ENCODE results near the gene HOXA4. TPM values are rescaled to one million over a fixed set of nuclear protein-coding genes. Genes with fewer than 3 reads are reported as not detected.

The HOXA4 gene
- total RNA-seq, 1 experiment from 2014 or later = not detected

DNA sequence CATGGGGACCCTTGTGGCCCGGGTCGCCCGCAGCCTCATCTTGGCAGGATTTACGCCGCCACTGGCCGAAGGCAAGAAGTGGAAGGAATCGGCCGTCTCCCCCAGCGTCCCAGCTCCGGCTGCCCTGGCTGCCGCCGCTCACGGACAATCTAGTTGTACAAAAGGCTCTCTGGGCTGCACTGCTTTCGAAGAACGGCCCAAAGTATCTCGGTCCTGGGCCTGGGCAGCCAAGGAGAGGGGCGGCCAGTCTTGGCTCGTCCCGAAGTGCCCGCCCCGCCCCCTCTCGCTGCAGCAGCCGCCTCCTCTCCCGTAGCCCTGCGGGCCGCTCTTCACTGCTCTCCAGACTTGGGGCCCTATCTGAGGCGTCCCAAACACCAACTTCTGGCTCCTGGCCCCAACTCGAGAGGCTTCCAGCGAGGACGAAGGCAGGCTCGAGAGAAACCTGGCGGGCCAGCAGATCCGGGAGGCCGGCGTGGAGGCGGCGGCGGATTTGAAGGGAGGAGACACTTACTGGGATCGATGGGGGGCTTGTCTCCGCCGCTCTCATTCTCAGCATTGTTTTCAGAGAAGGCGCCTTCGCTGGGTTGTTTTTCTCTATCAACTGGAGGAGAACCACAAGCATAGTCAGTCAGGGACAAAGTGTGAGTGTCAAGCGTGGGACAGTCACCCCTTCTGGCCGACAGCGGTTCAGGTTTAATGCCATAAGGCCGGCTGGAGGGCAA lies 34.0 kb upstream of the HOXA4 start:
- Mint-ChIP-seq H3K9me3 (no peaks in the 10 kb centered on the region), H3K36me3 (no peaks in the 10 kb centered on the region), H3K27ac (no peak overlapping the region), H3K4me1 (peaks cover 16% of the 10 kb centered on the region), H3K4me3 (peak overlapping the region; percentile 46), H3K27me3 (ENCODE audit: low read depth) (peaks cover 100% of the 10 kb centered on the region)
- peak; percentile 12 for ATAC-seq
- TF ChIP-seq NFE2L1 (CRISPR knock-in tag; IDR thresholded peaks at IDR 0.05) (no peak), E2F4 (CRISPR knock-in tag; IDR thresholded peaks at IDR 0.05; ENCODE audit: borderline replicate concordance, low read depth) (no peak), ZNF263 (CRISPR knock-in tag; IDR thresholded peaks at IDR 0.05; ENCODE audit: low read depth) (no peak)
- ChIA-PET CTCF (interaction anchor here (0.8 to 2.3 kb wide), 3 partner anchors 14 to 21 kb away, joined by 5 to 19 read pairs (median 7); partner anchors contain the start of gene HOXA5), POLR2A (no interaction called here)
- peak; percentile 66 for DNase-seq (ENCODE audit: low spot score)

DNA sequence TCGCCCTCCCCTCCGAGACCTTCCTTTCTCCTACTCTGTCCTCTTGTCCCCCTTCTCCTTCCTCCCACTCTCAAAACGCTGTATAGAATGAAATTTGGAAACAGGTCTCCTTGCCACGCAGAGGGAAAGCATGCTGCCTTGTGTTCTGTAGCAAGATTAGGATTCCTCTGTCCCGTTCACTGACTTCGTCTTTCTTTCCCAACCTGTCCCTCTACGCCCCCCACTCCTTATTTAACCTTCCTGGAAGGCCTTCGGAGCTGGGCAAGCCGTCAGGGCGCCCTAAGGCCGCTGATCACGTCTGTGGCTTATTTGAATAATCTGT lies 33.4 kb upstream of the HOXA4 start:
- H3K36me3 Mint-ChIP-seq = no peaks in the 10 kb centered on the region
- CTCF ChIA-PET = interaction anchor here (0.8 kb wide), 1 partner anchor 21 kb away, joined by 5 read pairs; the partner anchor contains the start of gene HOXA5
- TF ChIP-seq ZNF219 (CRISPR knock-in tag; IDR thresholded peaks at IDR 0.05; ENCODE audit: borderline replicate concordance) = no peak
- no peak for TF ChIP-seq ZNF671 (CRISPR knock-in tag; IDR thresholded peaks at IDR 0.05)
- no peak for TF ChIP-seq PREB (CRISPR knock-in tag; IDR thresholded peaks at IDR 0.05; ENCODE audit: borderline replicate concordance)
- no peak for TF ChIP-seq MXD4 (CRISPR knock-in tag; IDR thresholded peaks at IDR 0.05; ENCODE audit: borderline replicate concordance)
- TF ChIP-seq JAZF1 (CRISPR knock-in tag; IDR thresholded peaks at IDR 0.05) = no peak
- TF ChIP-seq FOXP4 (CRISPR knock-in tag; IDR thresholded peaks at IDR 0.05) = no peak
- TF ChIP-seq, protein P1, sequence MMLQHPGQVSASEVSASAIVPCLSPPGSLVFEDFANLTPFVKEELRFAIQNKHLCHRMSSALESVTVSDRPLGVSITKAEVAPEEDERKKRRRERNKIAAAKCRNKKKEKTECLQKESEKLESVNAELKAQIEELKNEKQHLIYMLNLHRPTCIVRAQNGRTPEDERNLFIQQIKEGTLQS (CRISPR knock-in tag; conservative IDR thresholded peaks at IDR 0.05) = no peak
- TF ChIP-seq, protein P2, sequence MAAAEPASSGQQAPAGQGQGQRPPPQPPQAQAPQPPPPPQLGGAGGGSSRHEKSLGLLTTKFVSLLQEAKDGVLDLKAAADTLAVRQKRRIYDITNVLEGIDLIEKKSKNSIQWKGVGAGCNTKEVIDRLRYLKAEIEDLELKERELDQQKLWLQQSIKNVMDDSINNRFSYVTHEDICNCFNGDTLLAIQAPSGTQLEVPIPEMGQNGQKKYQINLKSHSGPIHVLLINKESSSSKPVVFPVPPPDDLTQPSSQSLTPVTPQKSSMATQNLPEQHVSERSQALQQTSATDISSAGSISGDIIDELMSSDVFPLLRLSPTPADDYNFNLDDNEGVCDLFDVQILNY (CRISPR knock-in tag; IDR thresholded peaks at IDR 0.05) = no peak
- TF ChIP-seq, protein P3, sequence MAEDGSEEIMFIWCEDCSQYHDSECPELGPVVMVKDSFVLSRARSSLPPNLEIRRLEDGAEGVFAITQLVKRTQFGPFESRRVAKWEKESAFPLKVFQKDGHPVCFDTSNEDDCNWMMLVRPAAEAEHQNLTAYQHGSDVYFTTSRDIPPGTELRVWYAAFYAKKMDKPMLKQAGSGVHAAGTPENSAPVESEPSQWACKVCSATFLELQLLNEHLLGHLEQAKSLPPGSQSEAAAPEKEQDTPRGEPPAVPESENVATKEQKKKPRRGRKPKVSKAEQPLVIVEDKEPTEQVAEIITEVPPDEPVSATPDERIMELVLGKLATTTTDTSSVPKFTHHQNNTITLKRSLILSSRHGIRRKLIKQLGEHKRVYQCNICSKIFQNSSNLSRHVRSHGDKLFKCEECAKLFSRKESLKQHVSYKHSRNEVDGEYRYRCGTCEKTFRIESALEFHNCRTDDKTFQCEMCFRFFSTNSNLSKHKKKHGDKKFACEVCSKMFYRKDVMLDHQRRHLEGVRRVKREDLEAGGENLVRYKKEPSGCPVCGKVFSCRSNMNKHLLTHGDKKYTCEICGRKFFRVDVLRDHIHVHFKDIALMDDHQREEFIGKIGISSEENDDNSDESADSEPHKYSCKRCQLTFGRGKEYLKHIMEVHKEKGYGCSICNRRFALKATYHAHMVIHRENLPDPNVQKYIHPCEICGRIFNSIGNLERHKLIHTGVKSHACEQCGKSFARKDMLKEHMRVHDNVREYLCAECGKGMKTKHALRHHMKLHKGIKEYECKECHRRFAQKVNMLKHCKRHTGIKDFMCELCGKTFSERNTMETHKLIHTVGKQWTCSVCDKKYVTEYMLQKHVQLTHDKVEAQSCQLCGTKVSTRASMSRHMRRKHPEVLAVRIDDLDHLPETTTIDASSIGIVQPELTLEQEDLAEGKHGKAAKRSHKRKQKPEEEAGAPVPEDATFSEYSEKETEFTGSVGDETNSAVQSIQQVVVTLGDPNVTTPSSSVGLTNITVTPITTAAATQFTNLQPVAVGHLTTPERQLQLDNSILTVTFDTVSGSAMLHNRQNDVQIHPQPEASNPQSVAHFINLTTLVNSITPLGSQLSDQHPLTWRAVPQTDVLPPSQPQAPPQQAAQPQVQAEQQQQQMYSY (CRISPR knock-in tag; IDR thresholded peaks at IDR 0.05) = no peak
- TF ChIP-seq, protein P4, sequence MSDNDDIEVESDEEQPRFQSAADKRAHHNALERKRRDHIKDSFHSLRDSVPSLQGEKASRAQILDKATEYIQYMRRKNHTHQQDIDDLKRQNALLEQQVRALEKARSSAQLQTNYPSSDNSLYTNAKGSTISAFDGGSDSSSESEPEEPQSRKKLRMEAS (CRISPR knock-in tag; IDR thresholded peaks at IDR 0.05) = no peak
- TF ChIP-seq, protein P5, sequence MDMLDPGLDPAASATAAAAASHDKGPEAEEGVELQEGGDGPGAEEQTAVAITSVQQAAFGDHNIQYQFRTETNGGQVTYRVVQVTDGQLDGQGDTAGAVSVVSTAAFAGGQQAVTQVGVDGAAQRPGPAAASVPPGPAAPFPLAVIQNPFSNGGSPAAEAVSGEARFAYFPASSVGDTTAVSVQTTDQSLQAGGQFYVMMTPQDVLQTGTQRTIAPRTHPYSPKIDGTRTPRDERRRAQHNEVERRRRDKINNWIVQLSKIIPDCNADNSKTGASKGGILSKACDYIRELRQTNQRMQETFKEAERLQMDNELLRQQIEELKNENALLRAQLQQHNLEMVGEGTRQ (CRISPR knock-in tag; IDR thresholded peaks at IDR 0.05) = no peak

More for the DNA sequence above, 33.4 kb upstream of the HOXA4 start:
- Mint-ChIP-seq H3K4me1 (peaks cover 16% of the 10 kb centered on the region), H3K9me3 (no peaks in the 10 kb centered on the region), H3K27ac (no peak overlapping the region), H3K4me3 (peak overlapping the region; percentile 46; the same call in 1 of the 2 replicates), H3K27me3 (ENCODE audit: low read depth) (peaks cover 100% of the 10 kb centered on the region)
- POLR2A ChIA-PET = no interaction called here
- no peak for ATAC-seq
- no peak for DNase-seq (ENCODE audit: low spot score)

All from WTC11 (cell line).